DLD1 (cell line): Measurements from ENCODE around the gene SLBP.

ENCODE experiments used
- in situ Hi-C: cut with HindIII; loops from 2 replicates; pipeline ENCODE4 v1.10.0; 2017; ENCODE audit warnings: low sequenced_read_pairs

The SLBP gene

DNA sequence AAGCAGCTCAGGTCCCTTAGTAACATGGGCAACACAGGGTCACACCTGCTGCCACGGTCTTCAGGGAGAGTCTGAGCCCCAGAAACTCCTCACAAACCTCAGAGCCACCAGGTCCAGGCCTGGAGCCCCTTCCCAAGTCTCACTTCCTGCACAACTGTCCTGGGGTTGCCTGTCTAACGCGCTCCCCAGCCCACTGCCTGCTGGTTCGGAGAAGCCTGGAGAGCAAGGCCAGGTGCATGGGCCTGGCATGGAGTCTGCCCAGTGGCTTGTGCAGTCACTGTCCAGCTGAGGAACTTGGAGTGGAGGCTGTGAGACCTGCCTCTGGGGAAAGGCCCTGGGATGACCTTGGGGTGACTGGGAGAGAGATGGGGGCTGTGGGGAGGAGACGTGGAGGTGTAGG lies 56.0 kb downstream of the SLBP start:
- in situ Hi-C loops, result no loop called here

GRCh38 chr4:1655676-1656075 lies 56.4 kb downstream of the SLBP start:
- in situ Hi-C loops, result no loop called here

GRCh38 chr4:1655081-1655480 lies 57.0 kb downstream of the SLBP start:
- in situ Hi-C loops, result no loop called here

DNA sequence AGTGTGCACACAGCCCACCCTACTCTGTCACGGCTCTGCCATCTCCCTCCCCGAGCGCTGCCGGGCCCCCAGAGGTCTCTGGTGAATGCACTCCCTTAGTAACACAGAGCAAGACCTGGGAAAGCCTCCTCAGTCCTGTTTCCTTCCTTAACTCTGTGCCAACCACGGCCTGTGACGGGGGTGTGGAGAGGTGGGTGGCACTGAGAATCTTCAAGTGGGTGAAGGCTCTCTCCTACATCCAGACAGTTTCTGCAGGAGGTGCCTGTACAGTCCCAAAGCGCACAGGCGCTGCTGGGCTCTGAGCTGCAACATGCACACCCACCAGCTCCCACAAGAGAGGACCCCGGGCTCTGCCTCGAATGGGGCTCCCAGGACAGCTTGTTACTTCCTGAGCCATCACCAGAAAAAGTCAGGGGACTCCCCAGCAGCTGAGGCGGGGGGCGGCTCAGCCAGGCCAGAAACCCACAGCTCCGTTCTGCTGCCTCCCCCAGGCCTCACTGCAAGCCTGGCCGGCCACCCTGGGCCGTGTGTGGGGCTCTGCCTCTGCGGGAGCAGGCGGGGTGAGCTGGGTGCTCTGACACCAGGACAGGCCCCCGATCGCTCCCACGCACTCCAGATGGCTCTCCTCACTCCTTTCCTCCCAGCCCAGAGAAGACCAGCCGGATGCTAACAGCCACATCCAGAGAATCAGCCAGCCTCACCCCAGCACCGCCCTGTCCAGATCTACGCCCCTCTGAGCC lies 57.7 kb downstream of the SLBP start:
- in situ Hi-C loops, result no loop called here

DNA sequence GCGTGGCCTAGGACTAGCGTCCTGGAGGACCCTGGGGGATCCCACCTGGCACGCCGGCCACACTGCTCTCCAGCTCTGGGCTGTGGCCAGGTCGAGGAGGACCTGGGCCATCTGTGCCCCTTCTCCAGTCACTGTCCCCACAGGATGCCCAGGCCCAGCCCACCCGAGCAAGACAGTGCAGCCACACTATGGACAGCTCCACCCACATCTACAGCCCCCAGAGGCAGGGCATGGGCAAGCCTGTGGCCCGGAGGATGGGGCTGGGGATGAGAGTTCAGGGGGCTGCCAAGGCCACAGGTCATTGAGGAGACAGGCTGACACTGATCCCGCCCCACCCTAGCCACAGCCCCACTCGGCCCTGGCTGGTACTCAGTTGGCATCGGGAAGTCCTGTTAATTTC lies 58.3 kb downstream of the SLBP start:
- in situ Hi-C loops, result no loop called here

- in situ Hi-C loops, result no loop called here
Measured at GRCh38 chr4:1652088-1652487, 60.0 kb downstream of the SLBP start.

GRCh38 chr4:1651609-1652008 lies 60.5 kb downstream of the SLBP start:
- in situ Hi-C loops, result no loop called here

- in situ Hi-C loops, result no loop called here
Measured at GRCh38 chr4:1648962-1649361, 63.2 kb downstream of the SLBP start.

DNA sequence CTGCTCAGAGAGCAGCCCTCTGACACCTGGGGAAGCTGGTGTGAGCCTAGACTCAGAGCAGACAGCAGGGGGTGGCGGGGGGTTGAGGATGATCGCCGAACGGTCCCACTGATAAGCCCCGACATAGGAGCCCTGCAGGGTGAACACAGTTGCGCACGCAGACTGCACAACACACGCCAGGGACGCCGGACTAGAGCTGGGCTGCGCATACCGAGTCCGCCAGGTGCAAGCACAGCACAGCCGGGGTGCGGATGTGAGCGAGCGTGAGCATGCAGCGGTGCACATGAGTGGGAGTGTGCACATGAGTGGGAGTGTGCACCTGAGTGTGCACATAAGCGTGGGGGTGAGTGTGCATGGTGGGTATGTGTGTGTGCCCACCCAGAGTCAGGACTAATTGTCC lies 64.7 kb downstream of the SLBP start:
- in situ Hi-C loops, result no loop called here

- in situ Hi-C loops, result no loop called here
Measured at GRCh38 chr4:1646690-1647089, 65.4 kb downstream of the SLBP start.

DNA sequence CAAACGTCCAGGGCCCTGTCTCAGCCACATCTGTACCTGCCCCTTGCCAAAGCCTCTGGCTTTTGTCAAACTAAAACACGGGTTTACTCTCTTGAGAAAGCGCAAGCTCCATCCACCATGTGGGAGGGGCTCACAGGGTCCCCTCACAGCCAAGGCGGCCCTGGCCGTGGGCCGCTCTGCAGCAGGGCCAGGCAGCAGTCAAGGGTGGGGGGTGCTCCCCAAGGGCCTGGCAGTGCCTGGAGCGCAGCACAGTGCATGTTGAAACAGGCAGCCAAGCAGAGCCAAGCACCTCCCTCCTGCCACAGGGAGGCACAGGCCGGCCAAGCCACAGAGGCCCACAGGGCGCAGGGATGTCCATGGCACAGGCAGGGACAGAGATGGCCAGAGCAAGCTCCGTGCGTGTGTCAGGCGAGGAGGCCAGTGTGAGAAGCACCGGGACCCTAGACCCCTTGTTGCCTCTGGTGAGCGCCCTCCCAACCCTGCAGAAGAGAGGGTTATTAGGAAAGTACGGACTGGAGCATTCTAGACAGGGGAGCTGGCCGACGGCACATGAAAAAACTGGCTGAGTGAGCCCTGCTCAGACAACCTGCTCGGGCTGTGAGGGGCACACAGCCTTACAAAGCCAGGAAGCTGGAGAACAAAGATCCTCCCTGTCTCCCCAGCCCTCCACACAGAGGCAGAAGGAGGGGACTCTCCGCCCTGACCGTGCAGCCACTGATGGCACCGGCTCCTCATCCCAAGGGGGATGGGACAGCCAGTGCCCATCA lies 67.0 kb downstream of the SLBP start:
- in situ Hi-C loops, result no loop called here

DNA sequence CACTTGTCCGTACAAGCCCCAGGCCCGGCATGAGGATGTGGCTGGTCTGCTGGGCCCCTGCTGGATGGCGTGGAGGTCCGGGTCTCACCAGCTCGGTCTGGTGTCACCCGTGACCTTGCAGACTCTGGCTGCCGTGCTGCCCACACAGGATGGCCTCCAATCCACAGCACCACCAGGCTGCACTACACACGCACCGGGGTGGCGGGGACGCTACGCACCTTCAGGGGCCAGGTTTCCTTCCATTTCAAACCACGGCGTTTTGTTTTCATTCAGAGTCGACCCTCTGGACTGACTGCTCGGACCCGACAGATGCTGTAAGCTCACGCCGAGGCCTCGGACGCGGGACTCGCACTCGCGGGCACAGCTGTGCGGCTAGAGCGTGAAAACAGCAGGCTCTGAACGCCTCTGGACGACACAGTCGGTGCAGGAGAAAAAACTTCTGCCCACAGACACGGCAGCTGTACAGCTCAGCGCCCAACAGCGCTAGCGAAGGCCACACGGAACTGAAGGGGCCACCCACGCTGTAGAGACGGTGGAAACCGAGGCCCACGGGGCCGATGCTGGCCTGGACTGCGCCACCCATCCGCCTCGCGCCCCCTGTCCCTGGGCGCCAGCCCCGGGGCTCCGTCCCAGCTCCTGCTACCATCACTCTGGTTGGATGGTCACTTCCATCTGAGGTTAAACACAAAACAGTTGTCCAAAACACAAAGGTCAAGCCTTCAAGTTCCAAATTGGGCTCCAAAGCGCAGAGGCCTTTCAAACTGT lies 68.0 kb downstream of the SLBP start:
- in situ Hi-C loops, result no loop called here
